Panc1 (cell line): Measurements from ENCODE around the gene CCDC171.

Source experiments
- CTCF ChIP-seq: fragments of 450-650 bp; IDR thresholded peaks from 2 replicates; pipeline ENCODE4 v1.5.1; 2017; ENCODE audit warnings: mild to moderate bottlenecking
- REST ChIP-seq, 2 experiments: IDR thresholded peaks; 2 replicates each; pipeline ENCODE4 v1.6.1; 2011 to 2012; ENCODE audit warnings: low read depth in 2 of 2, control low read depth in 1 of 2, low read length in 1 of 2, mild to moderate bottlenecking in 1 of 2, moderate library complexity in 1 of 2; ENCODE audit not compliant: insufficient read depth in 1 of 2

- TF ChIP-seq CTCF: no peak
- no peak for TF ChIP-seq REST (IDR thresholded peaks at IDR 0.05; ENCODE audit: insufficient read depth in 1 of 2, low read depth in 2 of 2, low read length in 1 of 2)
Observed at GRCh38 chr9:15641291-15641690, 88.4 kb downstream of the CCDC171 start.
